Hematopoietic multipotent progenitor cell treated with erythropoietin and hydrocortisone succinate and interleukin-3 and kit ligand, for 4 days (in vitro differentiated cells): ENCODE data around the gene SIGLEC7.
A peak's percentile ranks its signal among the peaks of the same experiment; 100 is the strongest.

Experiments
- DNase-seq: peaks from one replicate; pipeline ENCODE4 v3.0.0-alpha.2; 2015

The SIGLEC7 gene

GRCh38 chr19:51142119-51142518 lies at the start of gene SIGLEC7:
SIGLEC7 (plus strand) TSS chr19:51142301; CDS start chr19:51142370, 69 bp downstream.
- no peak for DNase-seq

GRCh38 chr19:51093101-51093500 lies 49.0 kb upstream of the SIGLEC7 start:
- DNase-seq: no peak

GRCh38 chr19:51093510-51094345 lies 48.4 kb upstream of the SIGLEC7 start:
- no peak for DNase-seq

- peak; percentile 50 for DNase-seq
These were observed 47.3 kb upstream of the SIGLEC7 start for GRCh38 chr19:51094696-51095279.

- DNase-seq: peak; percentile 48
These were observed 45.5 kb upstream of the SIGLEC7 start for GRCh38 chr19:51096473-51097165.

GRCh38 chr19:51097166-51097738 lies 44.8 kb upstream of the SIGLEC7 start:
- peak; percentile 73 for DNase-seq

GRCh38 chr19:51097796-51098195 lies 44.3 kb upstream of the SIGLEC7 start:
- DNase-seq: no peak

GRCh38 chr19:51098365-51099046 lies 43.6 kb upstream of the SIGLEC7 start:
- peak; percentile 51 for DNase-seq

- no peak for DNase-seq
These were observed 43.1 kb upstream of the SIGLEC7 start for GRCh38 chr19:51099047-51099382.

GRCh38 chr19:51100601-51101000 lies 41.5 kb upstream of the SIGLEC7 start:
- DNase-seq: no peak

- DNase-seq: no peak
These were observed 40.8 kb upstream of the SIGLEC7 start for GRCh38 chr19:51101171-51101865.

- DNase-seq: no peak
These were observed 39.1 kb upstream of the SIGLEC7 start for GRCh38 chr19:51102991-51103390.

- no peak for DNase-seq
These were observed 38.2 kb upstream of the SIGLEC7 start for GRCh38 chr19:51103926-51104341.

- no peak for DNase-seq
These were observed 34.6 kb upstream of the SIGLEC7 start for GRCh38 chr19:51107406-51108065.

- peak; percentile 100 for DNase-seq
These were observed 33.9 kb upstream of the SIGLEC7 start, which contains the start of gene CTU1 for GRCh38 chr19:51108066-51108804. CTU1 (minus strand) TSS chr19:51108409; CDS start chr19:51104569, 3,840 bp downstream.

GRCh38 chr19:51108805-51109146 lies 33.3 kb upstream of the SIGLEC7 start:
- no peak for DNase-seq

- DNase-seq: no peak
These were observed 31.5 kb upstream of the SIGLEC7 start for GRCh38 chr19:51110666-51110971.

- no peak for DNase-seq
These were observed 30.5 kb upstream of the SIGLEC7 start for GRCh38 chr19:51111606-51112005.

GRCh38 chr19:51114087-51114729 lies 27.9 kb upstream of the SIGLEC7 start:
- no peak for DNase-seq

GRCh38 chr19:51116736-51117286 lies 25.3 kb upstream of the SIGLEC7 start:
- no peak for DNase-seq
